ENCODE results near the gene BMPR1B. TPM values are rescaled to one million over a fixed set of nuclear protein-coding genes. Genes with fewer than 3 reads are reported as not detected.

Gene BMPR1B
- total and polyA plus RNA-seq, 10 donors, result 0.12 to 2.4 (median 1.2) TPM

GRCh38 chr4:95073646-95074045 lies 315.9 kb downstream of the BMPR1B start:
- 69 to 91% (median 87%) methylated on average over 1 of the region's 1 CpG for WGBS, 5 donors
- no peaks in the 10 kb centered on the region for H3K27me3 ChIP-seq (replicated peaks in 1 of 7)
- DNase-seq, result no peak
- no peaks in the 10 kb centered on the region for H3K36me3 ChIP-seq
- TF ChIP-seq POLR2A (IDR thresholded peaks at IDR 0.05), result no peak
- no peak for TF ChIP-seq CTCF (IDR thresholded peaks at IDR 0.05 in 8 of 11, conservative IDR thresholded peaks at IDR 0.05 in 3 of 11)
- no peak for TF ChIP-seq POLR2AphosphoS5 (IDR thresholded peaks at IDR 0.05)
- intact Hi-C loops (cut with DNase I; ENCODE audit: low total_unique reads), result no loop called here
- H3K4me1 ChIP-seq, result no peaks in the 10 kb centered on the region
- no peak overlapping the region for H3K4me3 ChIP-seq
- no peaks in the 10 kb centered on the region for H3K9me3 ChIP-seq
- H3K27ac ChIP-seq, result no peak overlapping the region

GRCh38 chr4:95077864-95078263 lies 320.1 kb downstream of the BMPR1B start:
- no peaks in the 10 kb centered on the region for H3K27me3 ChIP-seq (replicated peaks in 1 of 7)
- H3K36me3 ChIP-seq, result no peaks in the 10 kb centered on the region
- H3K27ac ChIP-seq, result no peak overlapping the region
- intact Hi-C loops (cut with DNase I; ENCODE audit: low total_unique reads), result no loop called here
- no peak overlapping the region for H3K4me3 ChIP-seq
- H3K4me1 ChIP-seq, result no peaks in the 10 kb centered on the region
- H3K9me3 ChIP-seq, result no peaks in the 10 kb centered on the region
- WGBS, 5 donors, result 59 to 90% (median 84%) methylated on average over 1 of the region's 1 CpG
- DNase-seq, result no peak
- TF ChIP-seq POLR2A (IDR thresholded peaks at IDR 0.05) (no peak), POLR2AphosphoS5 (IDR thresholded peaks at IDR 0.05) (no peak)

GRCh38 chr4:95080969-95081368 lies 323.2 kb downstream of the BMPR1B start:
- TF ChIP-seq POLR2AphosphoS5 (IDR thresholded peaks at IDR 0.05), result no peak
- no peak for TF ChIP-seq CTCF (IDR thresholded peaks at IDR 0.05 in 8 of 11, conservative IDR thresholded peaks at IDR 0.05 in 3 of 11)
- no peak for TF ChIP-seq POLR2A (IDR thresholded peaks at IDR 0.05)
- Histone ChIP-seq H3K27ac (no peak overlapping the region), H3K27me3 (replicated peaks in 1 of 7) (no peaks in the 10 kb centered on the region), H3K4me1 (peaks cover 0 to 6% (median 0%) of the 10 kb centered on the region in 6 donors), H3K36me3 (no peaks in the 10 kb centered on the region), H3K9me3 (no peaks in the 10 kb centered on the region), H3K4me3 (no peak overlapping the region)
- intact Hi-C loops (cut with DNase I; ENCODE audit: low total_unique reads), result no loop called here
- 82 to 92% (median 87%) methylated on average over 3 of the region's 3 CpGs for WGBS, 5 donors
- no peak for DNase-seq

GRCh38 chr4:95084584-95084983 lies 326.8 kb downstream of the BMPR1B start:
- WGBS, 5 donors, result 76 to 96% (median 89%) methylated on average over 3 of the region's 3 CpGs
- Histone ChIP-seq H3K9me3 (no peaks in the 10 kb centered on the region), H3K4me3 (no peak overlapping the region), H3K27me3 (replicated peaks in 1 of 7) (no peaks in the 10 kb centered on the region), H3K4me1 (peaks cover 0 to 6% (median 0%) of the 10 kb centered on the region in 6 donors), H3K36me3 (no peaks in the 10 kb centered on the region), H3K27ac (no peak overlapping the region)
- DNase-seq, result no peak
- intact Hi-C loops (cut with DNase I; ENCODE audit: low total_unique reads), result no loop called here
- TF ChIP-seq POLR2A (IDR thresholded peaks at IDR 0.05) (no peak), POLR2AphosphoS5 (IDR thresholded peaks at IDR 0.05) (no peak), CTCF (IDR thresholded peaks at IDR 0.05 in 8 of 11, conservative IDR thresholded peaks at IDR 0.05 in 3 of 11) (no peak)
